Measurements from ENCODE around the gene ATXN1. TPM values are rescaled to one million over a fixed set of nuclear protein-coding genes. Genes with fewer than 3 reads are reported as not detected.
"Not testable (repeated sequence)": the region's sequence is repeated elsewhere in the genome, so short reads cannot be mapped to it uniquely, and the experiment has no call there.

Gene ATXN1
- polyA plus RNA-seq, 1 of the 3 experiments (the other 2 are of a cell fraction), result 7.9 TPM

GRCh38 chr6:16621002-16621401, 140.3 kb downstream of the ATXN1 start (continued):
- TF ChIP-seq, protein P1, sequence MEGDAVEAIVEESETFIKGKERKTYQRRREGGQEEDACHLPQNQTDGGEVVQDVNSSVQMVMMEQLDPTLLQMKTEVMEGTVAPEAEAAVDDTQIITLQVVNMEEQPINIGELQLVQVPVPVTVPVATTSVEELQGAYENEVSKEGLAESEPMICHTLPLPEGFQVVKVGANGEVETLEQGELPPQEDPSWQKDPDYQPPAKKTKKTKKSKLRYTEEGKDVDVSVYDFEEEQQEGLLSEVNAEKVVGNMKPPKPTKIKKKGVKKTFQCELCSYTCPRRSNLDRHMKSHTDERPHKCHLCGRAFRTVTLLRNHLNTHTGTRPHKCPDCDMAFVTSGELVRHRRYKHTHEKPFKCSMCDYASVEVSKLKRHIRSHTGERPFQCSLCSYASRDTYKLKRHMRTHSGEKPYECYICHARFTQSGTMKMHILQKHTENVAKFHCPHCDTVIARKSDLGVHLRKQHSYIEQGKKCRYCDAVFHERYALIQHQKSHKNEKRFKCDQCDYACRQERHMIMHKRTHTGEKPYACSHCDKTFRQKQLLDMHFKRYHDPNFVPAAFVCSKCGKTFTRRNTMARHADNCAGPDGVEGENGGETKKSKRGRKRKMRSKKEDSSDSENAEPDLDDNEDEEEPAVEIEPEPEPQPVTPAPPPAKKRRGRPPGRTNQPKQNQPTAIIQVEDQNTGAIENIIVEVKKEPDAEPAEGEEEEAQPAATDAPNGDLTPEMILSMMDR (IDR thresholded peaks at IDR 0.05), result no peak

DNA sequence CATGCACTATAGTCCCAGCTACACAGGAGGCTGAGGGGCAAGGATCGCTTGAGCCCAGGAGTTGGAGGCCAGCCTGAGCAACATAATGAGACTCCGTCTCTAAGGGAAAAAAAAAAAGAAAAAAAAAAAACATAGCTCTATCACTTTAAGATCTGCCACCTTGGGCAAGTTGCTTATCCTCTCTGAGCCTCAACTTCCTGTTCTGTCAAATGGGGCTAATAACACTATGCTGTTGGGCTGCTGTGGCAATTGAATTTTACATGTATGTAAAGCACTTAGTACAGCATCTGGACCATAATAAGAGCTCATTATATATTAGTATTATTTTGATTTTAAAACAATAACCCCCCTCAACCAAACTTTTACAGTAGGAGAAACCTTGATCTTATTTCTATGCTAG, 141.5 kb downstream of the ATXN1 start:
- Histone ChIP-seq H3K36me3 (replicated peaks in 1 of 2; ENCODE audit: control insufficient read depth in 1 of 2, insufficient read depth in 2 of 2, low read length in 1 of 2) (peaks cover 0 to 8% of the 10 kb centered on the region in 2 experiments), H3K79me2 (ENCODE audit: insufficient read depth) (peaks cover 27% of the 10 kb centered on the region), H3K4me1 (ENCODE audit: control insufficient read depth in 1 of 2, insufficient read depth in 2 of 2, low read depth in 1 of 2, low read length in 1 of 2) (peaks cover 0 to 3% of the 10 kb centered on the region in 2 experiments; a peak in 2 of 4 replicates), H2AFZ (ENCODE audit: low read depth) (no peak overlapping the region), H4K20me1 (ENCODE audit: insufficient read depth) (no peaks in the 10 kb centered on the region), H3K27ac (ENCODE audit: low read depth in 2 of 2, low read length in 1 of 2) (no peak overlapping the region), H3F3A (replicated peaks; ENCODE audit: insufficient read depth) (peaks cover under 1% of the 10 kb centered on the region), H3K27me3 (ENCODE audit: insufficient read depth) (no peaks in the 10 kb centered on the region), H3K9me3 (no peaks in the 10 kb centered on the region), H3K9ac (no peak overlapping the region), H3K4me2 (no peak overlapping the region), H3K9me2 (no peaks in the 10 kb centered on the region), H3K4me3 (ENCODE audit: low read depth in 2 of 2, low read length in 1 of 2) (no peak overlapping the region)
- no peak for DNase-seq
- ChIA-PET POLR2A (no interaction called here), CTCF (interaction anchor here (1.0 kb wide), 1 partner anchor 151 kb away, joined by 4 read pairs; no protein-coding TSS in a partner anchor)
- TF ChIP-seq FOXJ3 (CRISPR knock-in tag; IDR thresholded peaks at IDR 0.05), result no peak
- no peak for TF ChIP-seq USF1 (IDR thresholded peaks at IDR 0.05; ENCODE audit: borderline replicate concordance, low read depth)
- no peak for TF ChIP-seq MEF2A (IDR thresholded peaks at IDR 0.05; ENCODE audit: borderline replicate concordance, low read depth)
- no peak for TF ChIP-seq JUND (IDR thresholded peaks at IDR 0.05)
- TF ChIP-seq RXRA (IDR thresholded peaks at IDR 0.05; ENCODE audit: borderline replicate concordance, low read depth), result no peak
- no peak for TF ChIP-seq MAX (IDR thresholded peaks at IDR 0.05; ENCODE audit: low read depth)
- TF ChIP-seq, protein P2, sequence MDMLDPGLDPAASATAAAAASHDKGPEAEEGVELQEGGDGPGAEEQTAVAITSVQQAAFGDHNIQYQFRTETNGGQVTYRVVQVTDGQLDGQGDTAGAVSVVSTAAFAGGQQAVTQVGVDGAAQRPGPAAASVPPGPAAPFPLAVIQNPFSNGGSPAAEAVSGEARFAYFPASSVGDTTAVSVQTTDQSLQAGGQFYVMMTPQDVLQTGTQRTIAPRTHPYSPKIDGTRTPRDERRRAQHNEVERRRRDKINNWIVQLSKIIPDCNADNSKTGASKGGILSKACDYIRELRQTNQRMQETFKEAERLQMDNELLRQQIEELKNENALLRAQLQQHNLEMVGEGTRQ (IDR thresholded peaks at IDR 0.05; ENCODE audit: borderline replicate concordance, low read depth, low read length), result no peak
- TF ChIP-seq POLR2AphosphoS5 (IDR thresholded peaks at IDR 0.05; ENCODE audit: low read depth, low read length), result no peak
- 93% methylated on average over 2 of the region's 2 CpGs for WGBS (ENCODE audit: low lambda C conversion rate)

DNA sequence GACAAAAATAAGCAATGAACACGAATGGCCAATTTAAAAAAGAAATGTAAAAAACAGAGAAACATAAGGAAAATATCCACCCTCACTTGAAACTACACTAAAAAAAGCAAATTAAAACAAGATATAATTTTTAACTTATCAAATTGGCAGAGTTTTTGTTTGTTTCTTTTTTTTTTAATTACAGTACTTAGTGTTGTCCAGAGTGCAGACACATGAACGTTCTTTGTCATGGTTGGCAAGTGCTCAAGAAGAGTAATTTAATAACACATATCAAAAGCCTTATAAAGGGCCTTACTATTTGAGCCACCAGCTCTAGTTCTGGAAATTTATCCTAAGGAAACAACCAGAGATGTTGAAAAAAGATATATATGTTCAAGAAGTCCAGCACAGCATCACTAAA, 142.3 kb downstream of the ATXN1 start:
- Histone ChIP-seq H3K36me3 (replicated peaks in 1 of 2; ENCODE audit: control insufficient read depth in 1 of 2, insufficient read depth in 2 of 2, low read length in 1 of 2) (peaks cover 0 to 8% of the 10 kb centered on the region in 2 experiments), H3K4me1 (ENCODE audit: control insufficient read depth in 1 of 2, insufficient read depth in 2 of 2, low read depth in 1 of 2, low read length in 1 of 2) (peaks cover 0 to 3% of the 10 kb centered on the region in 2 experiments; a peak in 2 of 4 replicates), H3K4me3 (ENCODE audit: low read depth in 2 of 2, low read length in 1 of 2) (no peak overlapping the region), H3K27me3 (ENCODE audit: insufficient read depth) (no peaks in the 10 kb centered on the region), H3K79me2 (ENCODE audit: insufficient read depth) (peaks cover 26% of the 10 kb centered on the region), H3K9me3 (no peaks in the 10 kb centered on the region), H3K27ac (ENCODE audit: low read depth in 2 of 2, low read length in 1 of 2) (no peak overlapping the region; a peak in 1 of 4 replicates), H4K20me1 (ENCODE audit: insufficient read depth) (no peaks in the 10 kb centered on the region), H3F3A (replicated peaks; ENCODE audit: insufficient read depth) (no peaks in the 10 kb centered on the region), H3K9me2 (no peaks in the 10 kb centered on the region), H2AFZ (ENCODE audit: low read depth) (no peak overlapping the region), H3K9ac (no peak overlapping the region), H3K4me2 (no peak overlapping the region)
- 55% methylated on average over 2 of the region's 2 CpGs for WGBS (ENCODE audit: low lambda C conversion rate)
- POLR2A ChIA-PET, result no interaction called here
- TF ChIP-seq GATA2 (CRISPR knock-in tag; IDR thresholded peaks at IDR 0.05) (0 out of 2 replicates have a peak, but pooled peaks have one; percentile 13), FOSL2 (IDR thresholded peaks at IDR 0.05; ENCODE audit: borderline replicate concordance, low read depth) (no peak)
- no peak for DNase-seq
- CTCF ChIA-PET, result interaction anchor here (1.0 kb wide), 1 partner anchor 152 kb away, joined by 4 read pairs; no protein-coding TSS in a partner anchor

DNA sequence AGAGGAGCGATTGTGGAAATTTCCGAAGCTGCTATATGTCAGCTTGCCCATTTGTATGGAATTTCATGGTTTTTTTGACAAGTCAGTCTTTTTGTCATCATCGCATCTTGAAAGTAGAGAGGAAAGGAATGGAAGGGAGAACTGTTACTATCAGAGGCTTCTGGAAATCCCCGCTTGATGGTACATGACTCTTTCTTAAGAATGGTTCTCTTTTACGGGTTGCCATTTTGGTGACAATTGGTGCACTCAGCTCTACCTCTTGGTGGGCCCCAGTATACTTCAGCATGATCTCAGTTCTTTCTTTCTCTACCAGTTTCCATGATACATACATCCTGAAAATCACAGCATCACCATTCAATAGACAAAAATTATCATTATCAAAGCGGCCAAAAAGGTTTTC, 146.0 kb downstream of the ATXN1 start:
- H3K4me1 ChIP-seq (ENCODE audit: control insufficient read depth in 1 of 2, insufficient read depth in 2 of 2, low read depth in 1 of 2, low read length in 1 of 2); H3K4me3 ChIP-seq (ENCODE audit: low read depth in 2 of 2, low read length in 1 of 2); DNase-seq; H3K9me2 ChIP-seq; H2AFZ ChIP-seq (ENCODE audit: low read depth); H4K20me1 ChIP-seq (ENCODE audit: insufficient read depth); H3K9me3 ChIP-seq; H3K27ac ChIP-seq (ENCODE audit: low read depth in 2 of 2, low read length in 1 of 2); H3F3A ChIP-seq (replicated peaks; ENCODE audit: insufficient read depth); H3K4me2 ChIP-seq; POLR2A ChIA-PET; H3K27me3 ChIP-seq (ENCODE audit: insufficient read depth); H3K79me2 ChIP-seq (ENCODE audit: insufficient read depth); H3K9ac ChIP-seq; CTCF ChIA-PET: not testable (repeated sequence)
- H3K36me3 ChIP-seq (replicated peaks in 1 of 2; ENCODE audit: control insufficient read depth in 1 of 2, insufficient read depth in 2 of 2, low read length in 1 of 2), result peaks cover 0 to 17% of the 10 kb centered on the region in 2 experiments
- 97% methylated on average over 3 of the region's 6 CpGs for WGBS (ENCODE audit: low lambda C conversion rate)

DNA sequence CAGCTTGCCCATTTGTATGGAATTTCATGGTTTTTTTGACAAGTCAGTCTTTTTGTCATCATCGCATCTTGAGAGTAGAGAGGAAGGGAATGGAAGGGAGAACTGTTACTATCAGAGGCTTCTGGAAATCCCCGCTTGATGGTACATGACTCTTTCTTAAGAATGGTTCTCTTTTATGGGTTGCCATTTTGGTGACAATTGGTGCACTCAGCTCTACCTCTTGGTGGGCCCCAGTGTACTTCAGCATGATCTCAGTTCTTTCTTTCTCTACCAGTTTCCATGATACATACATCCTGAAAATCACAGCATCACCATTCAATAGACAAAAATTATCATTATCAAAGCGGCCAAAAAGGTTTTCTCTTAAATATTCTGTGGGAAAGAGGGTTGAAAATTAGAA, 147.1 kb downstream of the ATXN1 start:
- WGBS (ENCODE audit: low lambda C conversion rate), result 95% methylated on average over 3 of the region's 3 CpGs
- H3K27me3 ChIP-seq (ENCODE audit: insufficient read depth); H3K9me3 ChIP-seq; H3K9ac ChIP-seq; H4K20me1 ChIP-seq (ENCODE audit: insufficient read depth); H2AFZ ChIP-seq (ENCODE audit: low read depth); DNase-seq; H3K27ac ChIP-seq (ENCODE audit: low read depth in 2 of 2, low read length in 1 of 2); H3K9me2 ChIP-seq; CTCF ChIA-PET; POLR2A ChIA-PET; H3K4me1 ChIP-seq (ENCODE audit: control insufficient read depth in 1 of 2, insufficient read depth in 2 of 2, low read depth in 1 of 2, low read length in 1 of 2); H3F3A ChIP-seq (replicated peaks; ENCODE audit: insufficient read depth); H3K4me3 ChIP-seq (ENCODE audit: low read depth in 2 of 2, low read length in 1 of 2); H3K4me2 ChIP-seq: not testable (repeated sequence)
- Histone ChIP-seq H3K79me2 (ENCODE audit: insufficient read depth) (peaks cover 12% of the 10 kb centered on the region), H3K36me3 (replicated peaks in 1 of 2; ENCODE audit: control insufficient read depth in 1 of 2, insufficient read depth in 2 of 2, low read length in 1 of 2) (peaks cover 0 to 17% of the 10 kb centered on the region in 2 experiments)

Measured in SK-N-SH (cell line).